ENCODE measurements around the gene BPGM. TPM values are rescaled to one million over a fixed set of nuclear protein-coding genes. Genes with fewer than 3 reads are reported as not detected.
"Not testable (repeated sequence)": the region's sequence is repeated elsewhere in the genome, so short reads cannot be mapped to it uniquely, and the experiment has no call there.

Gene BPGM
- total and polyA plus RNA-seq, 2 experiments from 2014 or later = 25.0 to 25.7 TPM

- no peak for DNase-seq (ENCODE audit: low spot score)
- no peaks in the 10 kb centered on the region for H3K36me3 ChIP-seq (replicated peaks; ENCODE audit: insufficient read depth, low read depth)
- no peaks in the 10 kb centered on the region for H3K27me3 ChIP-seq
- no peaks in the 10 kb centered on the region for H4K20me1 ChIP-seq (ENCODE audit: insufficient read depth, poor library complexity, severe bottlenecking)
- no peaks in the 10 kb centered on the region for H3K9me3 ChIP-seq (ENCODE audit: low read depth)
- H3K79me2 ChIP-seq = peaks cover 19% of the 10 kb centered on the region
- TF ChIP-seq EZH2phosphoT487 (IDR thresholded peaks at IDR 0.05; ENCODE audit: low read depth, severe bottlenecking, unreplicated experiment) = no peak
- TF ChIP-seq EZH2 (IDR thresholded peaks at IDR 0.05; ENCODE audit: borderline replicate concordance) = no peak
- TF ChIP-seq CTCF (IDR thresholded peaks at IDR 0.05; ENCODE audit: poor library complexity) = no peak
- 71% methylated on average over 4 of the region's 4 CpGs for WGBS (ENCODE audit: low lambda C conversion rate, missing lambda C conversion rate)
- peaks cover 12% of the 10 kb centered on the region for H3K4me1 ChIP-seq (ENCODE audit: insufficient read depth)
- no peak overlapping the region for H2AFZ ChIP-seq
- H3K4me3 ChIP-seq = no peak overlapping the region
- H3K9me2 ChIP-seq (replicated peaks; ENCODE audit: insufficient read depth) = no peaks in the 10 kb centered on the region
- H3K27ac ChIP-seq = no peak overlapping the region
- no peak overlapping the region for H3K4me2 ChIP-seq
These were observed 16.2 kb downstream of the BPGM start for GRCh38 chr7:134662871-134663205.

- peaks cover 14% of the 10 kb centered on the region for H3K79me2 ChIP-seq
- not testable (repeated sequence) for H3K27me3 ChIP-seq; H3K36me3 ChIP-seq (replicated peaks; ENCODE audit: insufficient read depth, low read depth); H3K4me2 ChIP-seq; H4K20me1 ChIP-seq (ENCODE audit: insufficient read depth, poor library complexity, severe bottlenecking); DNase-seq (ENCODE audit: low spot score); H3K4me3 ChIP-seq; H3K27ac ChIP-seq; H2AFZ ChIP-seq; H3K9me3 ChIP-seq (ENCODE audit: low read depth); H3K9me2 ChIP-seq (replicated peaks; ENCODE audit: insufficient read depth); H3K4me1 ChIP-seq (ENCODE audit: insufficient read depth)
- 59% methylated on average over 3 of the region's 3 CpGs for WGBS (ENCODE audit: low lambda C conversion rate, missing lambda C conversion rate)
These were observed 18.4 kb downstream of the BPGM start for GRCh38 chr7:134665045-134665444.

- Histone ChIP-seq H3K4me2 (no peak overlapping the region), H3K9me2 (replicated peaks; ENCODE audit: insufficient read depth) (no peaks in the 10 kb centered on the region), H4K20me1 (ENCODE audit: insufficient read depth, poor library complexity, severe bottlenecking) (no peaks in the 10 kb centered on the region), H3K9me3 (ENCODE audit: low read depth) (no peaks in the 10 kb centered on the region), H3K27ac (no peak overlapping the region), H3K4me3 (no peak overlapping the region), H3K36me3 (replicated peaks; ENCODE audit: insufficient read depth, low read depth) (no peaks in the 10 kb centered on the region), H3K79me2 (peaks cover 14% of the 10 kb centered on the region), H2AFZ (no peak overlapping the region), H3K4me1 (ENCODE audit: insufficient read depth) (no peaks in the 10 kb centered on the region), H3K27me3 (no peaks in the 10 kb centered on the region)
- no peak for TF ChIP-seq CTCF (IDR thresholded peaks at IDR 0.05; ENCODE audit: poor library complexity)
- TF ChIP-seq EZH2phosphoT487 (IDR thresholded peaks at IDR 0.05; ENCODE audit: low read depth, severe bottlenecking, unreplicated experiment) = no peak
- no peak for TF ChIP-seq EZH2 (IDR thresholded peaks at IDR 0.05; ENCODE audit: borderline replicate concordance)
- 96% methylated on average over 1 of the region's 1 CpG for WGBS (ENCODE audit: low lambda C conversion rate, missing lambda C conversion rate)
- no peak for DNase-seq (ENCODE audit: low spot score)
These were observed 21.2 kb downstream of the BPGM start for GRCh38 chr7:134667899-134668298.

- WGBS (ENCODE audit: low lambda C conversion rate, missing lambda C conversion rate) = 85% methylated on average over 4 of the region's 4 CpGs
- no peak overlapping the region for H3K4me3 ChIP-seq
- H3K79me2 ChIP-seq = peaks cover 16% of the 10 kb centered on the region
- no peak overlapping the region for H3K27ac ChIP-seq
- H3K9me2 ChIP-seq (replicated peaks; ENCODE audit: insufficient read depth) = no peaks in the 10 kb centered on the region
- no peak overlapping the region for H2AFZ ChIP-seq
- no peak for DNase-seq (ENCODE audit: low spot score)
- H3K27me3 ChIP-seq = no peaks in the 10 kb centered on the region
- H3K4me2 ChIP-seq = no peak overlapping the region
- H3K4me1 ChIP-seq (ENCODE audit: insufficient read depth) = no peaks in the 10 kb centered on the region
- no peaks in the 10 kb centered on the region for H3K36me3 ChIP-seq (replicated peaks; ENCODE audit: insufficient read depth, low read depth)
- H4K20me1 ChIP-seq (ENCODE audit: insufficient read depth, poor library complexity, severe bottlenecking) = no peaks in the 10 kb centered on the region
- H3K9me3 ChIP-seq (ENCODE audit: low read depth) = no peaks in the 10 kb centered on the region
- TF ChIP-seq EZH2phosphoT487 (IDR thresholded peaks at IDR 0.05; ENCODE audit: low read depth, severe bottlenecking, unreplicated experiment) = no peak
- no peak for TF ChIP-seq CTCF (IDR thresholded peaks at IDR 0.05; ENCODE audit: poor library complexity)
- TF ChIP-seq EZH2 (IDR thresholded peaks at IDR 0.05; ENCODE audit: borderline replicate concordance) = no peak
These were observed 22.7 kb downstream of the BPGM start for GRCh38 chr7:134669388-134669787.

Data from hepatocyte (in vitro differentiated cells).